Glutamatergic neuron (in vitro differentiated cells): ENCODE measurements around the gene ABCD1. TPM values are rescaled to one million over a fixed set of nuclear protein-coding genes. Genes with fewer than 3 reads are reported as not detected.
"Not testable (repeated sequence)": the region's sequence is repeated elsewhere in the genome, so short reads cannot be mapped to it uniquely, and the experiment has no call there.

Experiments
- DNase-seq: peaks from one replicate; pipeline ENCODE4 v3.0.0; 2022
- H3K27ac Mint-ChIP-seq: one replicate; pipeline ENCODE4 v1.8.0; 2020; ENCODE audit warnings: mild to moderate bottlenecking, mixed read lengths, inconsistent platforms; ENCODE audit not compliant: unreplicated experiment
- H3K27me3 Mint-ChIP-seq: one replicate; pipeline ENCODE4 v1.8.0; 2020; ENCODE audit warnings: mild to moderate bottlenecking, moderate library complexity, mixed read lengths, inconsistent platforms; ENCODE audit not compliant: unreplicated experiment
- H3K36me3 Mint-ChIP-seq: one replicate; pipeline ENCODE4 v1.8.0; 2020; ENCODE audit warnings: mild to moderate bottlenecking, mixed read lengths, inconsistent platforms; ENCODE audit not compliant: unreplicated experiment
- H3K4me1 Mint-ChIP-seq: one replicate; pipeline ENCODE4 v1.8.0; 2020; ENCODE audit warnings: mild to moderate bottlenecking, low read depth, mixed read lengths, inconsistent platforms; ENCODE audit not compliant: unreplicated experiment
- H3K4me3 Mint-ChIP-seq: one replicate; pipeline ENCODE4 v1.8.0; 2020; ENCODE audit warnings: mild to moderate bottlenecking, mixed read lengths, inconsistent platforms; ENCODE audit not compliant: unreplicated experiment
- H3K9me3 Mint-ChIP-seq: one replicate; pipeline ENCODE4 v1.8.0; 2020; ENCODE audit warnings: mild to moderate bottlenecking, moderate library complexity, mixed read lengths, inconsistent platforms; ENCODE audit not compliant: unreplicated experiment
- CTCF ChIP-seq: fragments of 200-600 bp; sonication (generic); IDR thresholded peaks from one replicate; pipeline ENCODE4 v1.5.0; 2021; ENCODE audit not compliant: partially characterized antibody, unreplicated experiment
- total RNA-seq: library from RNA; stranded (reverse); fragmentation: NEBNext Ultra II Directional; extraction: Animal tissue kit (Norgen Biotek cat#: 25700); gene quantifications from one replicate; pipeline ENCODE4 v1.2.1, GENCODE V29; 2021; ENCODE audit not compliant: unreplicated experiment

The ABCD1 gene
- total RNA-seq, 1 donor from 2014 or later: 13.5 TPM

GRCh38 chrX:153704021-153704526 lies 20.6 kb upstream of the ABCD1 start:
- Mint-ChIP-seq H3K9me3 (no peaks in the 10 kb centered on the region), H3K27ac (no peak overlapping the region), H3K4me3 (no peak overlapping the region), H3K27me3 (peaks cover 3% of the 10 kb centered on the region), H3K36me3 (no peaks in the 10 kb centered on the region), H3K4me1 (peaks cover 4% of the 10 kb centered on the region)
- no peak for TF ChIP-seq CTCF
- DNase-seq: no peak

GRCh38 chrX:153704631-153705402 lies 19.8 kb upstream of the ABCD1 start:
- not testable (repeated sequence) for H3K4me1 Mint-ChIP-seq, H3K27me3 Mint-ChIP-seq, DNase-seq, H3K4me3 Mint-ChIP-seq, H3K9me3 Mint-ChIP-seq, H3K27ac Mint-ChIP-seq, H3K36me3 Mint-ChIP-seq

- H3K36me3 Mint-ChIP-seq, H3K27ac Mint-ChIP-seq, H3K9me3 Mint-ChIP-seq, H3K27me3 Mint-ChIP-seq, H3K4me1 Mint-ChIP-seq, DNase-seq, H3K4me3 Mint-ChIP-seq: not testable (repeated sequence)
These were observed 19.1 kb upstream of the ABCD1 start for GRCh38 chrX:153705403-153706060.

- peaks cover 4% of the 10 kb centered on the region for H3K4me1 Mint-ChIP-seq
- no peaks in the 10 kb centered on the region for H3K9me3 Mint-ChIP-seq
- no peak overlapping the region for H3K27ac Mint-ChIP-seq
- TF ChIP-seq CTCF: no peak
- H3K27me3 Mint-ChIP-seq: peaks cover 3% of the 10 kb centered on the region
- H3K4me3 Mint-ChIP-seq: no peak overlapping the region
- DNase-seq: no peak
- H3K36me3 Mint-ChIP-seq: no peaks in the 10 kb centered on the region
These were observed 17.9 kb upstream of the ABCD1 start for GRCh38 chrX:153706799-153707198.

GRCh38 chrX:153707406-153707805 lies 17.2 kb upstream of the ABCD1 start:
- no peak for DNase-seq
- Mint-ChIP-seq H3K36me3 (no peaks in the 10 kb centered on the region), H3K27me3 (peaks cover 3% of the 10 kb centered on the region), H3K9me3 (no peaks in the 10 kb centered on the region), H3K27ac (no peak overlapping the region), H3K4me3 (no peak overlapping the region), H3K4me1 (peaks cover 4% of the 10 kb centered on the region)
- no peak for TF ChIP-seq CTCF

- Mint-ChIP-seq H3K9me3 (no peaks in the 10 kb centered on the region), H3K36me3 (no peaks in the 10 kb centered on the region), H3K4me1 (peaks cover 4% of the 10 kb centered on the region), H3K4me3 (no peak overlapping the region), H3K27ac (no peak overlapping the region), H3K27me3 (peaks cover 3% of the 10 kb centered on the region)
- peak; percentile 54 for TF ChIP-seq CTCF
- DNase-seq: peak; percentile 78
These were observed 16.2 kb upstream of the ABCD1 start for GRCh38 chrX:153708415-153708814.
